Keratinocyte (primary cell): Measurements from ENCODE around the gene SH2D6. TPM values are rescaled to one million over a fixed set of nuclear protein-coding genes. Genes with fewer than 3 reads are reported as not detected.
A peak's percentile ranks its signal among the peaks of the same experiment; 100 is the strongest.

Source experiments
- DNase-seq: peaks from one replicate; pipeline ENCODE4 v3.0.0-alpha.2; 2011; ENCODE audit warnings: low read depth, missing footprints, low spot score
- FAIRE-seq: peaks from 2 replicates; lab custom pipeline; 2011; peaks lifted over from hg19 to GRCh38; lab: Jason Lieb, UNC
- H2AFZ ChIP-seq: 2 replicates; pipeline ENCODE4 v1.6.0; 2012; ENCODE audit warnings: low read length, control low read depth, inconsistent platforms; ENCODE audit not compliant: control insufficient read depth
- H3K27ac ChIP-seq: 2 replicates; pipeline ENCODE4 v1.5.1; 2011; ENCODE audit warnings: low read length; ENCODE audit not compliant: control insufficient read depth, insufficient read depth
- H3K27me3 ChIP-seq: 3 replicates; pipeline ENCODE4 v1.6.0; 2011; ENCODE audit warnings: low read length; ENCODE audit not compliant: control insufficient read depth, insufficient read depth; ENCODE audit errors: extremely low read depth
- H3K36me3 ChIP-seq, 2 experiments: 2 replicates in 1 of 2; 3 replicates in 1 of 2; pipeline ENCODE4 v1.5.1; 2011; ENCODE audit warnings: low read length in 2 of 2, mild to moderate bottlenecking in 1 of 2; ENCODE audit not compliant: control insufficient read depth in 2 of 2, insufficient read depth in 2 of 2; ENCODE audit errors: extremely low read depth in 1 of 2
- H3K4me1 ChIP-seq: 3 replicates; pipeline ENCODE4 v1.5.1; 2011; ENCODE audit warnings: low read length; ENCODE audit not compliant: control insufficient read depth, insufficient read depth; ENCODE audit errors: extremely low read depth
- H3K4me2 ChIP-seq: 3 replicates; pipeline ENCODE4 v1.6.0; 2011; ENCODE audit warnings: low read depth, low read length; ENCODE audit not compliant: control insufficient read depth, insufficient read depth; ENCODE audit errors: extremely low read depth
- H3K4me3 ChIP-seq, 3 experiments: fragments of 200-600 bp in 1 of 3; sonication (generic) in 1 of 3; 2 replicates in 2 of 3; 3 replicates in 1 of 3; pipeline ENCODE4 v1.5.1; 2011 to 2016; ENCODE audit warnings: low read length in 3 of 3, mild to moderate bottlenecking in 3 of 3, control low read depth in 2 of 3, inconsistent platforms in 1 of 3, low read depth in 1 of 3, mixed read lengths in 1 of 3, mixed run types in 1 of 3, moderate library complexity in 1 of 3; ENCODE audit not compliant: control insufficient read depth in 2 of 3, insufficient read depth in 2 of 3; ENCODE audit errors: extremely low read depth in 1 of 3
- H3K79me2 ChIP-seq: 2 replicates; pipeline ENCODE4 v1.6.0; 2012; ENCODE audit warnings: low read length; ENCODE audit not compliant: control insufficient read depth, insufficient read depth
- H3K9ac ChIP-seq: 3 replicates; pipeline ENCODE4 v1.6.0; 2011; ENCODE audit warnings: low read length; ENCODE audit not compliant: control insufficient read depth, insufficient read depth; ENCODE audit errors: extremely low read depth
- H3K9me1 ChIP-seq: 3 replicates; pipeline ENCODE4 v1.6.0; 2011; ENCODE audit warnings: low read length; ENCODE audit not compliant: control insufficient read depth, insufficient read depth; ENCODE audit errors: extremely low read depth
- H3K9me3 ChIP-seq: 2 replicates; pipeline ENCODE4 v1.5.1; 2012; ENCODE audit warnings: low read depth, low read length; ENCODE audit not compliant: control insufficient read depth
- H4K20me1 ChIP-seq: 3 replicates; pipeline ENCODE4 v1.6.0; 2011; ENCODE audit warnings: low read length; ENCODE audit not compliant: control insufficient read depth, insufficient read depth; ENCODE audit errors: extremely low read depth
- CTCF ChIP-seq, 3 experiments: IDR thresholded peaks in 1 of 3; conservative IDR thresholded peaks in 1 of 3; optimal IDR thresholded peaks in 1 of 3; 2 replicates in 2 of 3; 3 replicates in 1 of 3; pipeline versions ENCODE3 to v1.5.1; 2011; ENCODE audit warnings: low read length in 3 of 3, mild to moderate bottlenecking in 3 of 3, moderate library complexity in 2 of 3, control low read depth in 1 of 3, inconsistent platforms in 1 of 3; ENCODE audit not compliant: insufficient read depth in 2 of 3; ENCODE audit errors: extremely low read depth in 1 of 3
- EZH2 ChIP-seq: IDR thresholded peaks from one replicate; pipeline ENCODE4 v1.6.1; 2012; ENCODE audit warnings: inconsistent platforms, mild to moderate bottlenecking, low read length, moderate library complexity
- dilution Hi-C: fragments of 300-500 bp; cut with MboI; formaldehyde crosslinking; loops from one replicate; pipeline ENCODE4 v1.7.0; 2020; ENCODE audit warnings: low sequenced_read_pairs; ENCODE audit not compliant: extremely low pct_ligation_motif_present
- polyA plus RNA-seq, 5 experiments: library from polyadenylated mRNA; depleted of rRNA in 3 of 5; stranded (reverse) in 3 of 5; stranded (forward) in 1 of 5; unstranded in 1 of 5; fragments of >200 nt; gene quantifications; 1 replicate in 1 of 5; 2 replicates in 3 of 5; 3 replicates in 1 of 5; pipeline versions ENCODE4 v1.2.1 to v1.2.3, GENCODE V29; 2011 to 2012; ENCODE audit warnings: missing spikeins in 2 of 5, low read depth in 1 of 5, low replicate concordance in 1 of 5

Gene SH2D6
- polyA plus RNA-seq, 1 donor (not counting 4 experiments of a cell fraction or from before 2014, with no cell fraction given): 0.10 TPM

GRCh38 chr2:85457043-85457442, 38.5 kb downstream of the SH2D6 start:
- no peaks in the 10 kb centered on the region for H3K9me1 ChIP-seq
- no peak overlapping the region for H3K4me3 ChIP-seq
- DNase-seq (no peak), FAIRE-seq (no peak)
- no peak overlapping the region for H3K4me2 ChIP-seq
- no peaks in the 10 kb centered on the region for H3K36me3 ChIP-seq
- H3K9me3 ChIP-seq: no peaks in the 10 kb centered on the region
- no peak overlapping the region for H3K27ac ChIP-seq
- H2AFZ ChIP-seq: no peak overlapping the region
- peaks cover 18% of the 10 kb centered on the region for H3K4me1 ChIP-seq
- dilution Hi-C loops: no loop called here
- TF ChIP-seq CTCF (optimal IDR thresholded peaks at IDR 0.05 in 1 of 3, IDR thresholded peaks at IDR 0.05 in 1 of 3, conservative IDR thresholded peaks at IDR 0.05 in 1 of 3; ENCODE audit: extremely low read depth in 1 of 3, insufficient read depth in 2 of 3, low read length in 3 of 3) (no peak), EZH2 (no peak)
- H3K27me3 ChIP-seq: no peaks in the 10 kb centered on the region
- H3K79me2 ChIP-seq: no peaks in the 10 kb centered on the region
- no peak overlapping the region for H3K9ac ChIP-seq
- H4K20me1 ChIP-seq: no peaks in the 10 kb centered on the region

- TF ChIP-seq EZH2 (no peak), CTCF (optimal IDR thresholded peaks at IDR 0.05 in 1 of 3, IDR thresholded peaks at IDR 0.05 in 1 of 3, conservative IDR thresholded peaks at IDR 0.05 in 1 of 3; ENCODE audit: extremely low read depth in 1 of 3, insufficient read depth in 2 of 3, low read length in 3 of 3) (no peak)
- H3K9ac ChIP-seq: no peak overlapping the region
- H3K27me3 ChIP-seq: no peaks in the 10 kb centered on the region
- dilution Hi-C loops: no loop called here
- H3K9me1 ChIP-seq: no peaks in the 10 kb centered on the region
- no peak overlapping the region for H3K4me3 ChIP-seq
- peak overlapping the region; percentile 38 for H3K4me2 ChIP-seq
- peak; percentile 79 for FAIRE-seq
- no peaks in the 10 kb centered on the region for H4K20me1 ChIP-seq
- no peaks in the 10 kb centered on the region for H3K9me3 ChIP-seq
- peak; percentile 67 for DNase-seq
- H3K4me1 ChIP-seq: peaks cover 18% of the 10 kb centered on the region
- H3K27ac ChIP-seq: peak overlapping the region; percentile 23
- no peaks in the 10 kb centered on the region for H3K36me3 ChIP-seq
- H3K79me2 ChIP-seq: no peaks in the 10 kb centered on the region
- no peak overlapping the region for H2AFZ ChIP-seq
Measured at GRCh38 chr2:85457877-85458316, 39.4 kb downstream of the SH2D6 start.
